NCI-H2081 treated with DMSO at 0.1 percent for 48 hours (cell line): Measurements from ENCODE around the gene NDUFB5.
A peak's percentile ranks its signal among the peaks of the same experiment; 100 is the strongest.
"Not testable (repeated sequence)": the region's sequence is repeated elsewhere in the genome, so short reads cannot be mapped to it uniquely, and the experiment has no call there.

Source experiments
- DNase-seq: peaks from one replicate; lab custom pipeline; 2025; lab: John Stamatoyannopoulos, UW

NDUFB5 gene

DNA sequence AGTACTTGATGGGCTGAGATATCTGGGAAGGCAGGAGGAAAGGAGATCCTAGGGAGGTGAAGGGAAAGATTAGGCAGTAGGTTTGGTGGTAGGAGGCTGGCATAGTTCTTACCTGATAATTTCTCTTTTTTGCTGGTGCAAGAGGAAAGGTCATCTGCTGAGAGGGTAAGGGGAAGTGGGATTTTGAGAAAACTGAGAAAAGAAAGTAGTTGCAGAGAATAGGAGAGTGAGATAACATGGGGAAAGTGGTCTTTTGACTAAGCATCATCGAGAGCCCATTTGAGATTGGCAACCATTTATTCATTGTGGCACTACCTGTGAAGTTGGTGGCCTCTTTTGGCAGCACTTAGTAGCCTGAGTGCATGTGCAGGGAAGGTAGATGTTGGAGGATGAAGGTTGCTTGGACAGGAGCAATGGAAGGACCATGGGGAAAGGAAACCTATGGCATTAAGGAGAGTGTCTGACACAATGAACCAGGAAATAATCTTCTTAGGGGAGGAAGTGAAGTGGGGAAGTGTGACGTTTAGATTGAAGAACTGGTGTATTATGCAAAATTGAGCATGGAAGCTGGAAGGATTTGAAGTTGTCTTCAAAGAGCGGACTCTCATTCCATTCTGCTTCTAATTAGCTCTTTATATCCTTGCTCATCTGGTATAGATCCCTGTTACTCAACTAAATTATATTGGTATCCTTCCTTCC lies 26.3 kb downstream of the NDUFB5 start:
- DNase-seq = no peak

DNA sequence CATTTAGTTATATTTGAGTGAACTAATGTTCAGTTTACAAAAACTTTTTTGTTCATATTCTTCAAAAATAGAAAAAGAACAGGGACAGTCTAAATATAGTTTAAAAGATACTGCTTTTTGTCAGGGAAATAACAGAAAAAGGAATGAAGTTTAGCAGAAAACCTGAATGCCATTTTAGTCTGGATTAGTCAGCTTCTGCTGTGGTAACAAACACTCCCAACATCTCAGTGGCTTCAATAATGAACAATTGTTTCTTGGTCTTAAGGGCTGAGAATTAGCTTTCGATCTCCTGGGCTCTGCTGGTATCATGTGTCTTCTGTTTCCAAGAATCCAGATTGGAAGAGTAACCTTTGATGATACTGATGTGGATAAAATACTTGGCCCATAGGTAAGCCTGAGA lies 35.9 kb downstream of the NDUFB5 start:
- no peak for DNase-seq

DNA sequence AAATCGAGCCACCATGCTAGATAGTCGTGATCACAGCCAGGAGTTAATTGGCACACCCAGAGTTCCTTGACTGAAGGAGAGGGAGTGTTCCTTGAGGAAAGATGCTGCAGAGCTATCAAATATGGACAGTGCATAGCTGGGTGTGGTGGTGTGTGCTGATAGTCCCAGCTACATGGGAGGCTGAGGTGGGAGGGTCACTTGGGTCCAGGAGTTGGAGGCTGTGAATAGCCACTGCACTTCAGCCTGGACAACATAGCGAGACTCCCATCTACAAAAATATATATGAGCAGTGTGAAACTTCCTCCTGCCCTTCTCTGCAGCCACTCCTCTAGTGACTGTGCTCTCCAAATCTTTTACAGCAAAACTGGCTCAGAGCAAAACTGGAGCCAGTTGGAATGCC lies 38.3 kb downstream of the NDUFB5 start:
- no peak for DNase-seq

DNA sequence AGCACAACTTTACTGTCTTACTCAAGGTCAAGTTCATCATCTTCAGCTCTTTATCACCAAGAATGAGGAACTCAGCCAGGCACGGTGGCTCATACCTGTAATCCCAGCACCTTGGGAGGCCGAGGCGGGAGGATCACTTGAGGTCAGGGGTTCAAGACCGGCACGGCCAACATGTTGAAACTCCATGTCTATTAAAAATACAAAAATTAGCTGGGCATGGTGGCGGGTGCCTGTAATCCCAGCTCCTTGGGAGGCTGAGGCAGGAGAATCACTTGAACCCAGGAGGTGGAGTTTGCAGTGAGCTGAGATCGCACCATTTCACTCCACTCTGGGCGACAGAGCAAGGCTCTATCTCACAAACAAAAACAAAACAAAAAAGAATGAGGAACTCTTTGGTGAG lies 39.2 kb downstream of the NDUFB5 start:
- not testable (repeated sequence) for DNase-seq

DNA sequence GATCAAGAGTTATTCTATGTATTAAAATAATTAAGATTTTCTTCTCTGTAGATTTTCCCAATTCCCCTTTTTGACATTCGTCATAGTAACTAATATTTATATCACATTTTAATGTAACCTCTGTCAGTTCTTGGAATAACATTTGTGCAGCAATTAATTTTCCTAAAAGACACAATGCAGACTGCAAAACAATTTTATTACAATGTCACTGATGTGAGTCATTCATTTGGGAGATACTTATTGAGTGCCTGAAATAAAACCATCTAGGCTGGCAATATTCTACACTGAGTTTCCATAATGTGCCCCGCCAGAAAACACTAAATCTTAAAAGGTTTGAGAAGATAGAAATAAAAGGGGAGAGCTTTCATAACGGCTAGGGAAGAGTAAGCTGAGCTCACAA lies 41.6 kb downstream of the NDUFB5 start:
- DNase-seq = no peak

DNA sequence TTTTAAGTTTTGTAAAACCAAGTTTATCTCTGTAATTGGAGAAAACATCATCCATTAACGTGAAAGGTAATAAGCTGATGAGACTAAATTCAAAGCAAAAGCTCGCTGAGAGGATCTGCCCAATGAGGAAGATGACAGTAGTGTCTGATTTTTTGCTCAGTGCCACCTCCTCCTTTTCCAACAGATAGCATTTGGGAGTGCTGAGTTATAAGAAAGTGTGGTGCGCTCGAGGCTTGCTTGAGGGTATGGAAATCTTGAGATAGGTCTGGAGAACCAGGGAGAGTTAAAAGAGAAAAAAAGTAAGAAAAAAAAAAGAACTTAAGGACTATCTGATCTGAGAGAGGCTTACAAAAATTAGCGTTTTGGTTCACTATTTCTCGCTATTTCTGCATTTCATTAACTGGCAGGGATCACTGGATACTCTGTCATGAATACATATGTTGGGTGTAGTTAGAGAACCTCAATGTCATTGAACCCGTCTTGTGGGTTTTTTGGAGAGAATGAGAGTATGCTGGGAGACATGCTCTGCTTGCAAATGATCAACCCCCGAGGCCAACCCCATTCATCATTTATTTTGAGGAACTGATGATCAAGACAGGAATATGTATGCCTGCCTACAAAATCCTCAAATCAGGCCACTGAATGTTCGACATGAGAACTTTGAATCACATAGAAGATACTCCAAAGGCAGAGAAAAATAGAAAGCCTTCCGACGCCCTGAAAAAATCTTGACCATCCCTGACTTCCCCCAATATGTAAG lies 47.3 kb downstream of the NDUFB5 start:
- no peak for DNase-seq

DNA sequence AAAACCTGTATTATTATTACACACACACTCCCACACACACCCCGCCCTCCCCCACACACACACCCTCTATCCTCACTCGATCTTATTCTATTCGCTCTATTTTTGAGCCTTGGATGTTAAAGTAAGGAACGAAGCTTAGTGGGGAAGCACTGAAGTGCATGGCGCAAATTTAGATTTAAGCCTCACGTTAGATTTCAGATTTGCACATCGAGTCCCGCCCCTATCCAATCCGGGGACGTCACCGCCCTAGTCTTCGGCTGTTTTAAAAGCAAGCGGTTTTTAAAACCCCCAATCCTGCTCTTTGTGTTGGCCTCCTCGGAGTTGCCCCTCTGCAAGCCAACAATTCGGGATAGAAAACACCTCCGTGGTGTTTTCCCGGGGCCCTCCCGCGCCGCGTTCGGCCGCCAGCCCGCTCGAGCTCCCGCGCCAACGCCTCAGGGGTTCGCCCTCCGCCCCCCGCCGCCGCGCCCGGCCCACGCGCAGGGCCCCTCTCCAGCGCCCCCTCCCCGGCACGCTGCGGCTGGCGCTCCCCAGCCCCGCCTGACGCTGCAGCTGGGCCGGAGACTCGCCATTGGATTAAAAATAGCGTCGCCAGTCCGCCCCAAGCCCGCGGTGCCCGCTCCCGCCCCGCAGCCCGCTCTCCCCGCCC lies 48.0 kb downstream of the NDUFB5 start, which contains the start of gene USP13:
Gene USP13, plus strand, starts transcription at position 594 of the 649 bp plus-strand sequence. CDS start 186 bp downstream, outside the sequence.
- DNase-seq = peak; percentile 66

DNA sequence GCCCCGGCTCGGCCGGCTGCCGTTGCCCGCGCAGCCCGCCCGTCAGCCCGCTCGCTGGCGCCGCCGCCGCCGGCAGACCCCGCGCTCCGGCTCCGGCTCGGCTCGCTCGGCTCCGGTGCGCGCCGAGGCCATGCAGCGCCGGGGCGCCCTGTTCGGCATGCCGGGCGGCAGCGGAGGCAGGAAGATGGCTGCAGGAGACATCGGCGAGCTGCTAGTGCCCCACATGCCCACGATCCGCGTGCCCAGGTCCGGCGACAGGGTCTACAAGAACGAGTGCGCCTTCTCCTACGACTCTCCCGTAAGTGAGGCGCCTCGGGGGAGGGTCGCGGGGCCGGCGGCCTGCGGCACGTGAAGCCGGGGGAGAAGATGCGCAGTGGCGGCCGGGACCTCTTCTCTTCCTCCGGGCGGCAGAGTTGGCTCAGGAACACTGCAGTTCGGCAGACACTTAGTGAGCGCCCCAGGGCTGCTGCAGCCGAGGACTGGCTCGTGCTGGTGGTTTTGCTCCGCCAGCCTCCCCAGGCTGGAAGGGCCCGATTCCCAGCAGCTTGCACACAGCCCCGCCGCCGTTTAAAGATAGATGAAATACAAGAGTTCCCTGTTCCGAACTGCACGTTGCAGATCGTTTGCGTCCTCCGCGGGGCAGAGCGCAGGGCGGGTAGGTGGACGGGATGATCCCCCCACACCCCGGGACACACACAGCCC lies 48.7 kb downstream of the NDUFB5 start:
- peak; percentile 65 for DNase-seq

DNA sequence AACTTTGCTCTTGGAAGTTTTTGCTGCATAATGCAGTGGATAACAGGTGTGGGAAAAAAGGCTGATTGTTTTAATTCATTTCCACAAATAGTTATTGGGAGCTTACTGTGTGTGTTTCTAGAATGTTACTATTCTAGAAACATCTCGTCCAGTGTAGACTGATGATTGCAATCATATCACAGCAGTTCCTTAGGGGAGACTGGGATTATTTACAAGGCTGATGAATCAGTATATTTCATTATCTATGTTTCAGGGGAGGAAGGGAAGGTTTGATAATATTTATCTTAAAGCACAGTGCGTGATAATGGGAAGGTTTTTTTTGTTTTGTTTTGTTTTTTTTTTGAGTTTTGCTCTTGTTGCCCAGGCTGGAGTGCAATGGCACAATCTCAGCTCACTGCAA lies 50.6 kb downstream of the NDUFB5 start:
- DNase-seq = no peak

DNA sequence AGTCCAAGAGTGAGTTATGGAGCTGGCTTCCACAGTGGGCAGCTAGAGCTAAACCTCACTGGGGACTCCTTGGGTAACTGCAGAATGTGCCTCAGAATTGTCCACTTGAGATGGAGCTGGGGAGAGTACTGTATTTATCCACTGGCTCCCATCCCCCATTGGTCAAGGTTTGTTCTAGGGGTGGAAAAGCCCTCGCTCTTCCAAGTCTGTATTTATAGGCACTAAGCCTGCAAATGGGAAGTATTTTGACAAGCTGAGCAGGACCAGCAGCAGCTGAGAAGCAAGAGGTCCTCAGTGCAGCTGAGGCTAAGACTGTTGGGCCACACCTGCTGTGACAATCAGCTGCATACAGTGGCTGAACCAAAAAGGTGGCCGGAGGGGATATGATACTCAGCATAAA lies 54.0 kb downstream of the NDUFB5 start:
- no peak for DNase-seq

DNA sequence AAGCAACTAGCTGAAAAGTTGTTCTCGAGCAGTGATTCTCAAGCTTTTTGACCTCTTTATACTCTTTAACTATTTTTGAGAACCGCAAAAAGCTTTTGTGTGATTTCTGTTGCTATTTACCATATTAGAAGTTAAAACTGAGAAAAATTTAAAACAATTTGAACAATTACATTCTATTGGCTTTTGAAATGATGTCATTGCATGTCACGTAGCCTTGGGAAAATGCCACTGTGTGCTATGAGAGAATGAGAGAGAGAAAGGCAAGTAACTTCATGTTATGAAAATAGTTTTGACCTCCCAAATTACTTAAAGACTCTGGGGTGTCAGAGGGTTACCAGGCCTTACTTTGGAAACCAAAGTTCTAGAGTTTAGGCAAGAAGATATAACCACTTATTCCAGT lies 56.3 kb downstream of the NDUFB5 start:
- DNase-seq = no peak

DNA sequence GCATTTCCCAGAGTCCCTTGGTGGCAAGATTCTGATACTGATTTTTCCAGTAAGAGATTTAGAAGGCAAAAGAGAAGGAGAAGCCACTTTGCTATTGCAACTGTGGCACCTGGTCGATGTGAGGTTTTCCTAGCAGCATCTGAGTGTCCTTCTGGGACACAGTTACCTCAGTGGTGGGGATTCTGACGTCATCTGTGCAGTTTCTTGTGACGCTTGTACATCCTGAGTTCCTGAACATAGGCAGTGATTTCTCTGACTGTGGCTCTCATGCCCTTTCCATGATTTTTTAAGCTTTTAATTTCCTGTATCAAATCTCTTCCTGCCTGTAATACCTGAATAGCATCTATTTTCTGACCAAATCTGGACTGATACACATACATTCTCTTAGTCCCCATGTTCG lies 57.2 kb downstream of the NDUFB5 start:
- no peak for DNase-seq

DNA sequence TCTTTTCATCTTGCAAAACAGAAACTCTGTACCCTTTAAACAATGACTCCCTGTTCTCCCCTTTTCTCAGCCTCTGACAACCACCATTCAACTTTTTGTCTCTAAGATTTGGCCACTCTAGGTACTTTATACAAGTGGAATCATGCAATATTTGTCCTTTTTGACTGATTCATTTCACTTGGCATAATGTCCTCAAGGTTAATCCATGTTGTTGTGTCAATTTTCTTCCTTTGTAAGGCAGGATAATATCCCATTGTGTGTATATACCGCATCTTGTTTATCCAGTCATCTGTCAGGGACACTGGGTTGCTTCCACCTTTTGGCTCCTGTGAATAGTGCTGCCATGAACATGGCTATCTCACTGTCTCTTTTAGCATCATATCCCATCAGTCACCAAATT lies 58.5 kb downstream of the NDUFB5 start:
- no peak for DNase-seq

DNA sequence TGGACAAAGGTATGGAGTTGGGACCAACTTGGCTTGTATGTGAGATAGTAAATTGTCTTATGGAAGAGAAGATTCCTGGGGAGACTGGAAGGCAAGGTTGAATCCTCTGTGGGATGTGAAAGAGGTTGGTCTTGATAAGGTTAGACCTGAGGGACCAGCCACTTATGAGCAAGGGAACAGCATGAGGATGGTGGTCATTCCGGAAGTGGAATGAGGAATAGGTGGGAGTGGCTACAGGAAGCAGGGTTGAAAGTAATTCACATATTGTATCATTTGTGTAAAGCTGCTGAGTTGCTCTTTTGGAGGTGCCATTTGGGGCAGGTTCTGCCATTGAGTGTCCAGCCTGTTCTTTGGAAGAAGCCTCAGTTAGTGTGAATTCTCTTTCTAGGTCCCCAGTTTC lies 61.4 kb downstream of the NDUFB5 start:
- DNase-seq = no peak

DNA sequence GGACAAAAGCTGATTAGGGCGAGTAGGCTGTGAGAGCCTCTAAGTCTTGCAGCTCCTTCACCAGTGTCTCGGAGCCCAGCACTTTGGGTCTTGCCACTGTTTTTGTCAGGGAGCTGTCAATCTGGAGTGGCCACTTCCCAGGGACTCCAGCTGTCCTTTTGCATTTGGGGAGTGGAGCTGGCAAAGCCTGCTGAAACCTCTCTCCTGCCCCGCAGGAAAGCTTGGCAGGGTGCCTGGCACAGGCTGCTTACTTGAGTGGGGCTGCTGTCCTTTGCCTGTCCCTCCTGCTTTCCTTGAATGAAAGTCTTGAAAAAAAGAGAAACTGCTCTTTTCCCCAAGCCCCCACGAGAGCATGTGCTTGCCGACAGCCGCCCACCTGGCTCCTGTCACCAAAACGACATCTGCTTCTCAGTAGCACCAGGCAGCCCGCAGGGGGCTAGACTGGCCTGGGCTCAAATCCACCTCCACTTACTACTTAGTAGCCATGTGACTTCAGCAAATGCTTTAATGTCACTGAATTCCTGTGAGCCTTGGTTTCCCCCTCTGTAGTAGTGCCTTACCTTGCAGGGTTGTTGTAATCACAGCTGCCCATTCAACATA lies 61.9 kb downstream of the NDUFB5 start:
- DNase-seq = no peak

DNA sequence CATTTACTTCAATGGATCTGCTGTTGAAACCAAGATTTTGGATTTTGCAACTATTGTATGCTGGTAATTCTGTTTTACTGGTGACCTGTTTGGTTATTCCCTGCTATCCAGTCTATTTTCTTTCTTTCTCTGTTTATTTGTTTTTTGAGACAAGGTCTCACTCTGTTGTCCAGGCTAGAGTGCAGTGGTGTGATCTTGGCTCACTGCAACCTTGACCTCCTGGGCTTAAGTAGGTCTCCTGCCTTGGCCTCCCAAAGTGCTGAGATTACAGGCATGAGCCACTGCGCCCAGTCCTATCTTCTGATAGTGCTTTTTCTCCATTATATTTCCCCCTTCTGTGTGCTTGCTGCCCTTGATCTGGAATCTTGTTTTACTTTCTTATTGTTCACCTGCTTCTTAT lies 63.8 kb downstream of the NDUFB5 start:
- DNase-seq = no peak

DNA sequence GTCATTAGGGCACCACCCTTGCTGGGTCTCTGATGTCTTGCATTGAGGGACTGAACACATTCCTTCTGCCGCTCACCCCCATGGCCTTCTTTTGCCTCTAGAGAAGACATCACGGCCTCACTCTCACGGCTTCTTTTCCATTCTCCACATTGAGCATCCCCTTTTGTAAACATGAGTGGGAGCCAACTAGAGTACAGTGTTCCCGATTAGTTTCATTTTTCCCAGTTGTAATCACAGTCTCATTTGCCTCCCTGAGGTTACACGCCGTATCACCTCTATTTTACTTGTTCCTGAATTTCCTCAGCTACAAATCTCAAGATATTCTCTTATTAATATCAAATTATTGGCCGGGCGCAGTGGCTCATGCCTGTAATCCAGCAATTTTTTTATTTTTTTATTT lies 65.7 kb downstream of the NDUFB5 start:
- DNase-seq = no peak

DNA sequence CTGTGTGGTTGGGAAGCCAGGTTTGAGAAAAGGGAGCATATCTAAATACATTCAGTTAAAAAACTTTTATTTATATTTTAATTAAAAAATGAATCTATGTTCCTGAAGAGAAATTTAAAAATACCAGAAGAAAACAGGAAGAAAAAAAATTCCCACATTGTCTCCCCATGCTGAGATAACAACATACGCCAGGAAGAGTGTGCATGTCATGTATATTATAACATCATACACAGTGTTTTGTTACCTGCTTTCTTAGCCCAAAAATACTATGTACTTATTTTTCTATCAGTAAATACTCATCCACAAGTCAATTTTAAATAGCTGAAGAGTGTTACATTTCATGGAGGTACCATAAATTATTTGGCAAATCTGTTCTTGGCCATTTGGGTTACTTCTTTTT lies 66.7 kb downstream of the NDUFB5 start:
- DNase-seq = no peak

DNA sequence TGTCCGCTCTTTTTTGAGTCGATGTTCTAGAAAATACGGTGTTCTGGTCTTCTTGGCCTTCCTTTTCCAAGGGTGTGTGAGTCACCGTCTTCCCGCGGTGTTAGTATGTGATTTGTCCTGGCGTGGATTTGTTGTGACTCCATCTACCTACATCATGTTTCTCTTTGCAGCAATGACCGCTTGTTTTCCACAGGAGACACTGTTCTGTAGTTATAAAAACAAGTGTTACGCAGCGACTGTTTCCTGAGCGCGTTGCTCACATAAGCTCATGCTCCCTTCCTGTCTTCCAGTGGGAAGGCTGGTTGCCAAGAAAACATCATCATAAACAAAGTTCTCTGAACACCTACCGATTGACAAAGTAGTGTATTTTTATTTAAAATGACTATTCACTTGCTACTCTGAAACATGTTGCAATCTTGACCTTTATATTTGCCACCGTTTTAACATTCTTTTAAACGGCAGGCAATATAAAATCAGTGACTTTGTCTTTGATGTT lies 67.2 kb downstream of the NDUFB5 start:
- DNase-seq = no peak

DNA sequence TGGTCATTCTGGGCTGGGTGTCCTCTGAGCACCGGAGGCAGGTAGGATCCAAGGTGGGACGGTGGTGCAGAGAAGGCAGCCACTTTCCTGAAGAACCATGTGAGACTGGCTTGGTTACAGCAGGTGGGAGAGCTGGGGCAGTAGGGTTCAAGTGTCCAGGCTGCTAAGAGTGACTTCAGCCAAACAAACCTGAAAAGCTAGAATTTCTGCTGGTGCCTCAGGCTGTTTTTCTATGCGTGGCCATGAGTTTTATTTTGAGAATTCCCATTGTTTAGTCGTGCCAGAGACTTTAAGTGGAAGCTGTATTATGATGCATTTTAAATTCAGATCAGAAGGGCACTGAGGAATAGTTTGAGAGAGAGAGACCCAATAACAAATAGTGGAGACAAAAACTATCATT lies 68.3 kb downstream of the NDUFB5 start:
- DNase-seq = no peak

DNA sequence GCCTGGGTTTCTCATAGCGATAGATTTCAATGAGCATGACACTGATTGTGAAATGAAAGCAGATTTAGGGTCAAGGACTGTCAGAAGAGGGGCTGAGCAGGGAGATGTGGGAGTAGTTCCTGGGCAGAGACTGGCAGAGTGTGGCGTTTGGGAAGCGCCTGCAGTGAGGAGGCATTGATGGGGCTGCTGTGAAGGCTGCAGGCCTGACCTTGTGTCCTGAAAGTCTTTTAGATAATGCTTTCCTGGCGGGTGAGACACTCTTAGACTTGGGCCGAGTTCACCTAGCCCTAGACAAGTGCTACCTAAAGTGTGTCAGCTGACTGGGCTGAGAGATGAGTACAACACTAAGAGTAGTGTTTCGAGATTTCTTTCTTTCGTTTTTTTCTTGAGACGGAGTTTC lies 68.9 kb downstream of the NDUFB5 start:
- no peak for DNase-seq

DNA sequence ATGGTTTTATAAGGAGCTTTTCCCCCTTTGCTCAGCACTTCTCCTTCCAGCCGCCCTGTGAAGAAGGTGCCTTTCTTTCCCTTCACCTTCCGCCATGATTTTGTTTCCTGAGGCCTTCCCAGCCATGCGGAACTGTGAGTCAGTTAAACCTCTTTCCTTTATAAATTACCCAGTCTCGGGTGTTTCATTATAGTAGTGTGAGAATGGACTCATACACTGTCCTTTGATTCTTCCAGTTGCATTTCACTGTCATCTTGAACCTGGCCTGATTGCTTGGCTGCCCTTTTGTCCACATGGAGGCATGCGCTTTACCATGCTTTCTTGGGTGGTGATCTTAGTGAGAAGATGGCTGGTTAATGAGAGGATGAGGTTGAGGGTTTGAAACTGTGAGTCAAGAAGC lies 71.5 kb downstream of the NDUFB5 start:
- no peak for DNase-seq
